ENCODE measurements around the gene POLR1G. TPM values are rescaled to one million over a fixed set of nuclear protein-coding genes. Genes with fewer than 3 reads are reported as not detected.

Gene POLR1G
- total and polyA plus RNA-seq, 9 of the 15 experiments (the other 6 are each of a cell fraction or from before 2014, with no cell fraction given) = 3.0 to 50.1 (median 27.4) TPM

DNA sequence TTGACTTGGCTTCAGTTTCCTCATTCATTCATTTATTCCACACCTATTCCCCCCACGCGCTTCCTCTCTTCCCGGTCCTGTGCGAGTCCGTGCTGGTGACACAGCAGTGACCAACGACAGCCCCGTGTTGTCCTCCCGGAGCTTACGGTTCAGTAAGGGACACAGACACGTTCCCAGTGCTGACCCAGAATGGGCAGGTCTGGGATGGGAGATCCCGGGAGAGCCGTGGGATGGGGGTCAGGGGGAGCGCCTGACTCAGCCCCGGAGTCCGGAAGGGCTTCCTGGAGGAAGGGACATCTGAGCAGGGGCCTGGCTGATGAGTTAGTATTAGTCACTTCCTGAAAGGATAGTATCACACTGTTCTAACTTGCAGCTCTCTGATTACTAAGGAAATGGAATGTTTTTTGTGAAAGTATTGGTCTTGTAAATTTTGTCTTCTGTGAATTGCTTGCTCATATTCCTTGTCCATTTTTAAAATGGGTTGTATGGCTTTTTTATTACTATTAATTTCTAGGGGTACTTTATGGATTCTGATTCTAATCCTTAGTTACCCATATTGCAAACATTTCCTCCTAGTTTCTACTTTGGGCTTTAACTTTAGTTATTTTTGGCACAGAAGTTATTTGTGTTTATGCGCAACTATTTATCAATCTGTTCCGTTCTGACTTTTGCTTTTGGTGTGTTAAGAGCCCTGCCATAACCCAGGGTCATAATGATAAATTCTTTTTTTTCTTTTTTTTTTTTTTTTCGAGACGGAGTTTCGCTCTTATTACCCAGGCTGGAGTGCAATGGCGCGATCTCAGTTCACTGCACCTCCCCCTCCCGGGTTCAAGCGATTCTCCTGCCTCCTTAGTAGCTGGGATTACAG, 18.0 kb downstream of the POLR1G start (continued):
- TF ChIP-seq GMEB1 (CRISPR knock-in tag; IDR thresholded peaks at IDR 0.05) (no peak), ZNF165 (CRISPR knock-in tag; IDR thresholded peaks at IDR 0.05; ENCODE audit: borderline replicate concordance) (no peak), KLF16 (IDR thresholded peaks at IDR 0.05) (no peak), BMI1 (IDR thresholded peaks at IDR 0.05; ENCODE audit: low read length) (no peak), GTF3C2 (IDR thresholded peaks at IDR 0.05; ENCODE audit: borderline replicate concordance, extremely low read depth, insufficient read length) (peak; percentile 80), PRMT5 (CRISPR knock-in tag; IDR thresholded peaks at IDR 0.05) (no peak), PHF21A (IDR thresholded peaks at IDR 0.05; ENCODE audit: borderline replicate concordance, low read depth) (no peak), TEAD2 (tag; IDR thresholded peaks at IDR 0.05) (no peak), FOXO4 (CRISPR knock-in tag; IDR thresholded peaks at IDR 0.05) (no peak), NFXL1 (CRISPR knock-in tag; IDR thresholded peaks at IDR 0.05) (no peak)
- TF ChIP-seq, protein P1, sequence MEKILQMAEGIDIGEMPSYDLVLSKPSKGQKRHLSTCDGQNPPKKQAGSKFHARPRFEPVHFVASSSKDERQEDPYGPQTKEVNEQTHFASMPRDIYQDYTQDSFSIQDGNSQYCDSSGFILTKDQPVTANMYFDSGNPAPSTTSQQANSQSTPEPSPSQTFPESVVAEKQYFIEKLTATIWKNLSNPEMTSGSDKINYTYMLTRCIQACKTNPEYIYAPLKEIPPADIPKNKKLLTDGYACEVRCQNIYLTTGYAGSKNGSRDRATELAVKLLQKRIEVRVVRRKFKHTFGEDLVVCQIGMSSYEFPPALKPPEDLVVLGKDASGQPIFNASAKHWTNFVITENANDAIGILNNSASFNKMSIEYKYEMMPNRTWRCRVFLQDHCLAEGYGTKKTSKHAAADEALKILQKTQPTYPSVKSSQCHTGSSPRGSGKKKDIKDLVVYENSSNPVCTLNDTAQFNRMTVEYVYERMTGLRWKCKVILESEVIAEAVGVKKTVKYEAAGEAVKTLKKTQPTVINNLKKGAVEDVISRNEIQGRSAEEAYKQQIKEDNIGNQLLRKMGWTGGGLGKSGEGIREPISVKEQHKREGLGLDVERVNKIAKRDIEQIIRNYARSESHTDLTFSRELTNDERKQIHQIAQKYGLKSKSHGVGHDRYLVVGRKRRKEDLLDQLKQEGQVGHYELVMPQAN (IDR thresholded peaks at IDR 0.05; ENCODE audit: borderline replicate concordance) = 0 out of 2 replicates have a peak, but pooled peaks have one; percentile 3
- TF ChIP-seq, protein P2, sequence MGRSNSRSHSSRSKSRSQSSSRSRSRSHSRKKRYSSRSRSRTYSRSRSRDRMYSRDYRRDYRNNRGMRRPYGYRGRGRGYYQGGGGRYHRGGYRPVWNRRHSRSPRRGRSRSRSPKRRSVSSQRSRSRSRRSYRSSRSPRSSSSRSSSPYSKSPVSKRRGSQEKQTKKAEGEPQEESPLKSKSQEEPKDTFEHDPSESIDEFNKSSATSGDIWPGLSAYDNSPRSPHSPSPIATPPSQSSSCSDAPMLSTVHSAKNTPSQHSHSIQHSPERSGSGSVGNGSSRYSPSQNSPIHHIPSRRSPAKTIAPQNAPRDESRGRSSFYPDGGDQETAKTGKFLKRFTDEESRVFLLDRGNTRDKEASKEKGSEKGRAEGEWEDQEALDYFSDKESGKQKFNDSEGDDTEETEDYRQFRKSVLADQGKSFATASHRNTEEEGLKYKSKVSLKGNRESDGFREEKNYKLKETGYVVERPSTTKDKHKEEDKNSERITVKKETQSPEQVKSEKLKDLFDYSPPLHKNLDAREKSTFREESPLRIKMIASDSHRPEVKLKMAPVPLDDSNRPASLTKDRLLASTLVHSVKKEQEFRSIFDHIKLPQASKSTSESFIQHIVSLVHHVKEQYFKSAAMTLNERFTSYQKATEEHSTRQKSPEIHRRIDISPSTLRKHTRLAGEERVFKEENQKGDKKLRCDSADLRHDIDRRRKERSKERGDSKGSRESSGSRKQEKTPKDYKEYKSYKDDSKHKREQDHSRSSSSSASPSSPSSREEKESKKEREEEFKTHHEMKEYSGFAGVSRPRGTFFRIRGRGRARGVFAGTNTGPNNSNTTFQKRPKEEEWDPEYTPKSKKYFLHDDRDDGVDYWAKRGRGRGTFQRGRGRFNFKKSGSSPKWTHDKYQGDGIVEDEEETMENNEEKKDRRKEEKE (IDR thresholded peaks at IDR 0.05; ENCODE audit: borderline replicate concordance in 1 of 2, control insufficient read depth in 1 of 2, low read depth in 2 of 2, low read length in 1 of 2) = peak in 1 of 2 experiments; percentile 83; a peak in 1 of 4 replicates

Data from K562 (cell line).